ENCODE results near the gene EXOC6B.

GRCh38 chr2:72395096-72395495, 430.7 kb downstream of the EXOC6B start:
- TF ChIP-seq CTCF (IDR thresholded peaks at IDR 0.05; ENCODE audit: low read depth, low read length), result no peak
- TF ChIP-seq EZH2phosphoT487 (IDR thresholded peaks at IDR 0.05; ENCODE audit: low read depth), result no peak
